GM18505 (cell line): ENCODE results near the gene KIRREL3.

Experiments
- ATAC-seq: cut with Tn5 transposase; IDR thresholded peaks from one replicate; pipeline ENCODE4 v1.9.1; 2021; ENCODE audit not compliant: unreplicated experiment
- POLR2A ChIP-seq: IDR thresholded peaks from 4 replicates; pipeline ENCODE4 v1.6.1; 2011; ENCODE audit warnings: borderline replicate concordance; ENCODE audit not compliant: insufficient read depth, insufficient read length; ENCODE audit errors: extremely low read depth

Gene KIRREL3

DNA sequence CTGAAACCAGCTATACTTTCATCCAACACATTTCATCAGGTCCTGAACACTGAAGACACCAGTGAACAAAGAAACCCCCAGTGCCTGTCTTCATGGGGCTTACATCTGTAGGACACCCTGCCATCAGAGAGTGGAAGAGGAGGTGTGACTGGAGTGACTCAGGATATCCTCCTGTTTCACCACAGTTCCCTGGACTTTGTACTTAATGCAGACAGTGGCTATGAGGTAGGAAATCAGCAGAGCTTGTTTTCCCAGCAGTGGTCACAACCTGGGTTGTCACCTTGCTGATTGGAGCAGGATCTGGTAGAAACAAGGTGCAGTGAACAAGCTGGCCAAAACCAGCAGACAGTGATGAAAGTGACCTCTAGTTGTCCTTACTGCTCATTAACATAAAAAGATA is 128.8 kb downstream of the KIRREL3 start:
- TF ChIP-seq POLR2A, result no peak
- no peak for ATAC-seq

DNA sequence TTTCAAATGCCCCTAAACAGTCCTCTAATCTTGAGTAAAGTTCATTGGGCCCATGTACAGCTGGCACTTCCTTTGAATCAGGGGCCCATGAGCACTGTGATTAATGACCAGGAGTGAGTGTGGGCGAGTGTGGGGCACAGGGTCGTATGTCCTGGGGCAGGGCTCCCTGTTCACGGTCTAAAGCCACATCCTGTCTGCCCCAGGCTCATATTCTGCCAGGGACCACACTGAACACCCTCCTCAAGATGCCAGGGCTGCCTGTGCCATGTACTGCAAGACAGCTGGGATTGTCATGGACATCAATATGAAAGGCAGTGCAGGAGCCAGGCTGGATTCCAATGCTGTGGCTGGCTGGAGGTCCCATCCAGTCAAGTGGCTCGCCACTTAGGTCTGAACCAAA is 130.5 kb downstream of the KIRREL3 start:
- TF ChIP-seq POLR2A, result no peak
- ATAC-seq, result no peak

GRCh38 chr11:126868741-126869140 is 131.8 kb downstream of the KIRREL3 start:
- ATAC-seq, result no peak
- TF ChIP-seq POLR2A, result no peak

- no peak for ATAC-seq
- TF ChIP-seq POLR2A, result no peak
Measured at GRCh38 chr11:126864934-126865333, 135.6 kb downstream of the KIRREL3 start.

- no peak for TF ChIP-seq POLR2A
- ATAC-seq, result no peak
Measured at GRCh38 chr11:126863294-126863997, 137.1 kb downstream of the KIRREL3 start.

- no peak for ATAC-seq
- no peak for TF ChIP-seq POLR2A
Measured at GRCh38 chr11:126862664-126863243, 137.8 kb downstream of the KIRREL3 start.

DNA sequence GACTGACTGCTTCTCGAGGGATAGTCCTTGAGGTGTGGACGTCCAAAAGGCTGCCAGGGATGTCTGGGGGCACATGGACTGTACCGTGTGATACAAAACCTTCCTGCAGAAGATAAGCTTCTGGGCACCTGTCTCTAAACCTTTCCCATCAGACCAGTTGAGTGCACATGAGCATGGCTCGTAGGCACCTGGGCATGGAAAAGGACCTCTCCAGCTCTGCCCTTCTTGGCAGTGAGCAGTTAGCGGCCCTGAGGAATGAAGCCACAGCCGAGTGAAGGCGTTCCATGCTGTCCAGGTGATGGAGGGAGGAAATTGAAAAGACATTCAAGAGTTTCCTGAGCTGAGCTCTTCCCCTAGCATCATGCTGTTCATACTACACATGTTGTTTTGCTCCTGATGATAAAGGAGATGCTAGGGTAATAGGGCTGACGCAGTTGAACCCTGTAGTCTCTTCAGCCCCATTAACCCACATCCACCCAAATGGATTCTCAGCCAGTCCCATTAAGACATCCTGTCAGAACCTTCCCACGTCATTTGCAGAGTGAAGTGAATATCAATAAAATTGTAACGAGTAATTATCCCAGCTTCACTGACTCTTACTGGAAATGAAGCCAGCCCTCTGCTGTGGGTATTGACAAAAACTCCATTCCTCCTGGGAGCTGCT is 138.6 kb downstream of the KIRREL3 start:
- TF ChIP-seq POLR2A, result no peak
- ATAC-seq, result no peak

DNA sequence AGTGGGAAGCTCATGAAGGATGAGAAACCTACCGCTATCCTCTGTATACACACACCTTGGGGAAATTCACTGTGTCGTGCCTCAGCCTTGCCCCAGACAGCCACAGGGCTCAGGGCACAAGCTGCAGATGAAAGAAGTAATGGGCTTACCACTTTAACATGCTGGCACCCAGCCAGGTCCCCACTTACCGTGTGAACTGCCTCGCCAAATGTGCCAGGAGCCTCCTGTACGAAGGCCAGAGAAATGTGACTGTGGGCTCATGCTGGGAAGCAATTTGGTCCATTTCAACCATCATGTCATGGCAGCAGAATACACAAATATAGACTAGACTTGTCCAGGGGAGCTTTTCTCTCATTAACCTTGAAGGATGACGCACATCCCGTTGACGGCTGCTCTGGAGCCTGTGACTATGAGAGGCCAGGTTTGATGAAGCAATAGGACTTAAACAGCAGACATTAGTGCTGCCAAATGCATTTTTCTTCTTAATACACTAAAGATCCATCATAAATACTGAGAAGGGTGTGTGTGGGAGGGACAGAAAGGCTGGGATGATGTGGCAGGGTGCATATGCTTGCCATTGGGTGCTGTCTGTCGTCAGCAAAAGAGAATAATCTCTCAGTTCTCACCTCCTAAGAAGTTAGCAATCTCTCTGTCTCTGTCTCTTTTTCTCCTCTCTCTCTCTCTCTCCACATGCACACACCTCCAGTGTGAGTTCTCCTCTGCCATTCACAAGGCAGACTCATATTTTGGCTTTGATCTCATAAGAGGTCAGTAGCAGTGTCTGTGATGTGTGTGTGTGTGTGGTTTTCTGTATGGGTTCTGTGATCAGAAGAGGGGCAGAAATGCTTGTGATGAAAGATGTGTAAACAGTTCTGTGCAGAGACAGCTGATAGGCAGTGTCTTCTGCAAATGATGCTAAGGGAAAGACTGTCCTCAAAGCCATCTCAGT is 142.4 kb downstream of the KIRREL3 start:
- ATAC-seq, result no peak
- TF ChIP-seq POLR2A, result no peak

DNA sequence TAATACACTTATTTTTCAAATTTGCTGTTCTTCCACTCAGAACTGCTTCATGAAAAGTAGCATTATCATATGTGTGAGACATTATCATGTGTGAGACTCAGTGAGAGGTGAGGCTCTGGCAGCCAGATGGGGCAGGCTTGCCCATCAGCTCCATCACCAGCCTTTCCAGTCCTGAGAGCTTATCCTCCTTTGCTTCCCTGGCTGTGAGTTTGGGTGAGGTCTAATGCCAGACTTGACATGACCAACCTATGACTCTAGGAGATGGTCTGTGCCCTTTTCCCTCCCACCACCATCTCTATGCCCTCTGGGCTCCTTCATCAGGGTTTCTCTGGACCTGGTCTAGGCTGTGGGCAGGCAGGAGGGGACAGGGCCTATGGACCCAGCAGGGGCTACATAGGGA is 145.0 kb downstream of the KIRREL3 start:
- ATAC-seq, result no peak
- no peak for TF ChIP-seq POLR2A

DNA sequence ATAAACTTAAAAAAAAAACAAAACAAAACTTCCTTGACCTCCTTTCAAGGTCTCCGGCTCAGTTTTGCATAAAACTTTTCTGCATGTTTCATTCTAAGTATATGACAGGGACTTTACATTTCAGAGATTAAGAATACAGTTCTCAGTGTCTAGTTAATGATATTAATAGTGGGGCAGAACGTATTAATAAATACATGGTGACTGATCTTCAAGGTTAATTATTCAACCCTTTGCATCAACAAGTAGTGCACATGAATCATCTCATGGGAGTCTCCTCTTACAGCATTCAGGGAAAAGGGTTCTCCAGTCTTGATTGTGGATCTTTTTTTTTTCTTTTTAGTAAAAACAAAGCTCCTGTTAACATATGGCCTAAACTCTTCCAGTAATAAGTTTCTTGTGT is 146.8 kb downstream of the KIRREL3 start:
- no peak for TF ChIP-seq POLR2A

GRCh38 chr11:126844789-126845188 is 155.8 kb downstream of the KIRREL3 start:
- no peak for ATAC-seq
- TF ChIP-seq POLR2A, result no peak

More for the DNA sequence above, 146.8 kb downstream of the KIRREL3 start:
- no peak for ATAC-seq

GRCh38 chr11:126843096-126843495 is 157.5 kb downstream of the KIRREL3 start:
- ATAC-seq, result no peak
- TF ChIP-seq POLR2A, result no peak

- no peak for TF ChIP-seq POLR2A
- ATAC-seq, result no peak
Measured at GRCh38 chr11:126841999-126842398, 158.6 kb downstream of the KIRREL3 start.

- TF ChIP-seq POLR2A, result no peak
- ATAC-seq, result no peak
Measured at GRCh38 chr11:126840975-126841374, 159.6 kb downstream of the KIRREL3 start.
